Measurements from ENCODE around the gene TMIGD1.

The TMIGD1 gene

GRCh38 chr17:30333503-30334360 is at the start of gene TMIGD1:
TMIGD1 (minus strand) TSS chr17:30334057; CDS start chr17:30332133, 1,924 bp downstream.
- DNase-seq, result no peak

GRCh38 chr17:30382345-30382744 is 48.5 kb upstream of the TMIGD1 start:
- DNase-seq, result no peak

- DNase-seq, result no peak
Measured at GRCh38 chr17:30381340-30381659, 47.4 kb upstream of the TMIGD1 start.

DNA sequence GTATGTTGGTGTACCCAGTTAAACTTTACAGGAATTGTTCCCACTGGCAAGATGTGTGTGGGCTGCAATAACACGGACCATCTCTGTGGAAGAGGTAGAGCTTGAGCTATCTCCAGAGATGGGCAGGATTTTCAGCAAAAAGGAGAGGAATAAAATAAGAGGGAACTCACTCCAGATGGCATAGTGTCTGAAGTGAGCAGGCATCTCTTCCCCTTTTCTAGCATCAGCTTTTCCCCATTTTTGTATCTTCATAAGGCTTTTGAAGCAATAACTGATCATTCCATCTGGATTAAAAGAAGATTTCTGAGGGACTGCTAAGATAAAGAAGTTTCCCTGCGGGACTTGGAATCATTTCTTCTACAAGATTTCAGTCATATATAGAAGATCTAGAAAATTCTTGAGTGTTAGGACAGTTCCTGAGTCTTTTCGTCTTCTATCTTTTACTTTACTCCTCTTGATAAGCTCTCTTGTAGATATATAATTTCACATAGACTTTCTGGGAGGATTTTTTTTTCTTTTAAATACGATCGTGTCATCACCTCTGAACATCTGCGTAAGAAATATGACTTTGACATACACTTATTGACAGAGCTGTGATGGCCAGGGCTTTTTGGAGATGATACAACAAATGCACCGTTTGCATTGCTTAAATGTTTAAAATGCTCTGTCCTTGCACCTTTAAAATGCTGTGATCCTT is 46.9 kb upstream of the TMIGD1 start:
- DNase-seq, result no peak

- no peak for DNase-seq
Measured at GRCh38 chr17:30379903-30380381, 46.1 kb upstream of the TMIGD1 start.

DNA sequence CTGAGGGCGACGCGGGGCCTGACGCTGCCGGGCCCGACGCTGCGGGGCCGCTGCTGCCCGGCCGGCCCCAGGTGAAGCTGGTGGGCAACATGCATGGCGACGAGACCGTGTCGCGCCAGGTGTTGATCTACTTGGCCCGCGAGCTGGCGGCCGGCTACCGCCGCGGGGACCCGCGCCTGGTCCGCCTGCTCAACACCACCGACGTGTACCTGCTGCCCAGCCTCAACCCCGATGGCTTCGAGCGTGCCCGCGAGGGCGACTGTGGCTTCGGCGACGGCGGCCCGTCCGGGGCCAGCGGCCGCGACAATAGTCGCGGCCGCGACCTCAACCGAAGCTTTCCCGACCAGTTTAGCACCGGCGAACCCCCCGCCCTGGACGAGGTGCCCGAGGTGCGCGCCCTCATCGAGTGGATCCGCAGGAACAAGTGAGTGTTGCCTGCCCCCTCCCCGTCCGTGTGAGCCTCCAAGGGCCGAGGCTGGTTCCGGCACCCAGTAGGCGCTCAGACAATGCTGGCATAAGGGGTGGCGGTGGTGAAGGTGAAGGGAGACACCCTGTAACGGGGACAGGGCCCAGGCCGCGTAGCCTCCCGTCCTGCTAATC is 45.5 kb upstream of the TMIGD1 start:
- DNase-seq, result peak; percentile 30 to 43

DNA sequence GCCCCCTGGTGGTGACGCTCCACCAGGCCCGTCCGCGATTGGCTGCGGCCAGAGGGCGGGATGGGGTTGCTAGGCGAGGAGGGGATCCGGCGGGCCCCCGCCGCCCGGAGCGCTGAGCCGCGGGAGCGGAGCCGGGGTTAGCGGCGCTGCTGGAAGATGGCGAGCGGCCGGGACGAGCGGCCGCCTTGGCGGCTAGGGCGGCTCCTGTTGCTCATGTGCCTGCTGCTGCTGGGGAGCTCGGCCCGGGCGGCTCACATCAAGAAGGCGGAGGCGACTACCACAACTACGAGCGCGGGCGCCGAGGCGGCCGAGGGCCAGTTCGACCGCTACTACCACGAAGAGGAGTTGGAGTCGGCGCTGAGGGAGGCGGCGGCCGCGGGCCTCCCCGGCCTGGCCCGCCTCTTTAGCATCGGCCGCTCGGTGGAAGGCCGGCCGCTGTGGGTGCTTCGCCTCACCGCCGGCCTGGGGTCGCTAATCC is 45.0 kb upstream of the TMIGD1 start, which contains the start of gene CPD:
CPD (plus strand) TSS at position 103 of the 478 bp plus-strand sequence; CDS start at position 157, 54 bp downstream.
- peak; percentile 98 for DNase-seq

GRCh38 chr17:30378241-30378824 is 44.5 kb upstream of the TMIGD1 start:
- DNase-seq, result peak; percentile 57 to 60

GRCh38 chr17:30377574-30378240 is 43.9 kb upstream of the TMIGD1 start:
- DNase-seq, result no peak

DNA sequence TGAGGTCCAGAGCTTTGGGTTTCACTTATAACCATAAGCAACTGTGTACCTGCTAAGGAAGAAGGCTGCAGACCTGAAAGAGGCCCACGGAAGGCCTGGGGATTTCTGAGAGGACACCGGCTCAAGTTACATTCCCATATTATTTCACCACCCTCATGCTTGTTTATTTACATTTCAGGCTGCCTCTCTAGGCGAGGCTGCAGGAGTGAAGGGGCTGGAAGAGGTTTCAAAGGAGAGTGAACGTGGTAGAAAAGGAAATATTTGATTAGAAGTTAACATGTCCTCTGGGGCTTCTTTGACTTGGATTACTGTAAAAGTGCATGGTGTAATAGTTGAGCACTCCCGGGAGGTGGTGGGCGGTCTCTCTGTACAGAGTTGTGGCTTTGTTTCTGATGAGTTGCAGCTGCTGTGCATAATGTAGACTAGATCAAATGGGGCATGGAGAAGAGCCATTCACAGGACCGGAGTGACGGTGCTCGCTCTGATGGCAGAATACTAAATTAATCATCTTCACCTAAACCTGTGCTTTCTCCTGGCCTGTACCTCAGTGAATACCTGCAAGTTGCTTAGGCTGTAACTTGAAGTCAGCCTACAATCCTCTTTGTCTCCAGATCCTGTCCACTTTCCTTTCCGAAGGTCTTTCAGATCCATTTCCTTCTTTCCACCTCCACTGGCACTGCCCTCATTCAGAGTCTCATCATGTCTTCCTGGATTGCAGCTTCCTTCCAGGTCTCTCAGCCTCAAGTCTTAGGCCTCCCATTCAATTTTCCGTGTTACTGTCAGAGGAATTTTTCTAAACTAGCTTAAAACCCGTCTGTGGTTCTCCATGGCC is 43.0 kb upstream of the TMIGD1 start:
- DNase-seq, result peak; percentile 60 to 68

- DNase-seq, result no peak
Measured at GRCh38 chr17:30375661-30376060, 41.8 kb upstream of the TMIGD1 start.

- DNase-seq, result peak in 1 of 2 donors; percentile 56
Measured at GRCh38 chr17:30372755-30373154, 38.9 kb upstream of the TMIGD1 start.

GRCh38 chr17:30369995-30370394 is 36.1 kb upstream of the TMIGD1 start:
- DNase-seq, result no peak

GRCh38 chr17:30368912-30369720 is 35.3 kb upstream of the TMIGD1 start:
- DNase-seq, result no peak

- DNase-seq, result no peak
Measured at GRCh38 chr17:30366536-30366935, 32.7 kb upstream of the TMIGD1 start.

DNA sequence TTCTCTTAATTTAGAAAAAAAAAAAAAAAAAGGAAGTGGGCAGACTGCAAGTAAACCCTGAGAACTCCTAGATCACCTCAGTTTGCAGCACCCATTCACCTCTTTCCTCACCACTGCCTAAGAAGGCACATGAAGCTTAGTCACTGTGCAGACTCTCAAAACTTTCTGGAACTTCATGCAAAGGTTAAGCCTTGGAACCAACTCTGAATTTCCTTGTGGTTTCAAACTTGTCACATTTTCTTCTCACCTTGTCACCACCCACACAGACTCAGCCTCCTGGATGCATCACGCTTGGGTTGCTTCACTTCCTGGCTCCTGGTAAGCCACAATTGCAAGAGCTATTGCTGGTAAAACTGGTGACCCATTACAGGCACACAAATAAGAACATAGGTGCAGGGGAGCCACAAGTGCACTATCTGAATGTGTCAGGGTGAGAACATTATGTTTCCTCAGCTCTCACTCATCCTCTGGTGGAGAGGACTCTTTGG is 29.9 kb upstream of the TMIGD1 start:
- DNase-seq, result peak; percentile 78 to 84

DNA sequence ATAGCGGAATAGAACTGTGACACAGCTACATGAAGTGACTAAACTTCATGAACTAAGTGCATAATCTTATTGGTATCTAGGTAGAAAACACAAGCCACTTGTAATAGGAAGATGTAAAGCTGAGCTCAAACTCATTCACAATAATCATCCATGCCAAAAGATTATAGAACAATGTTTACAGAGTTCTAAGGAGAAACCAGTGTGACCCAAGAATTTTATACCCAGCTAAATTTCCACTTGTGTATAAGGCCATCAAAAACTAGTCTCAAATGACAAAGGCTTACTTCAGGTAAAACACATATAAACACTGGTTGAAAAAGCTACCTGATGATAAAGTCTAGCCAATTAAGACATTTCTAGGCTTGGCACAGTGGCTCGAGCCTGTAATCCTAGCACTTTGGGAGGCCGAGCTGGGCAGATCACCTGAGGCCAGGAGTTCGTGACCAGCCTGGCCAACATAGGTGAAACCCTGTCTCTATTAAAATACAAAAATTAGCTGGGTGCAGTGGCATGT is 28.0 kb upstream of the TMIGD1 start:
- no peak for DNase-seq

DNA sequence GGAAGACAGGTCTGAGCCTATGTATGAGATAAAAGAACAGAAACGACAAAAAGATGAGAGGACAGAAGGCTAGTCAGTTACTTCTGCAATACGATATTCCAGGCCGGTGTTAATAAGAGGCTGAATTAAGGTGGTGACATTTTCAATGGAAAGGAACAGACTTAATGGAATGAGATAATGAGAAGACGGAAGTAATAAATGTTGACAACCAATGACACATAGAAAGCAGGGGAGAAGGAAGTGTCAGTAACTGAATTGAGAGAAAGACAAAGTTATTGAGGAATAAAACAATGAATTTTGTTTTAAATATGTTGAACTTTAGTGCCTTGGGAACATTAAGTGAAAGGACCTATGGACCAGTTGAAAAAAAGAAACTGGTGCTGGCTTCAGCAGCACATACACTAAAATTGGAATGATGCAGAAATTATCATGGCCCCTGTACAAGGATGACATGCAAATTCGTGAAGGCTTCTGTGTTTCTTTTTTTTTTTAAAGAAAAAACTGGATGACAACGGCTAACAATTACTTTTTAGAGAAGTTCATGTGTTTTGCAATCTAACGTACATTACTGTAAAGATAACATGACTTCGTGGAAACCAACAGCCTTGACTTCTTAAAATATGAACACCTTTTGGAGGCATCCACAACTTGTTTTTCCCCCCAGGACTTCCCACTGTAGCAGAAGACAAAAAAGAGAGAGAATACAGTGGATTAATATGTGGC is 26.4 kb upstream of the TMIGD1 start:
- no peak for DNase-seq

DNA sequence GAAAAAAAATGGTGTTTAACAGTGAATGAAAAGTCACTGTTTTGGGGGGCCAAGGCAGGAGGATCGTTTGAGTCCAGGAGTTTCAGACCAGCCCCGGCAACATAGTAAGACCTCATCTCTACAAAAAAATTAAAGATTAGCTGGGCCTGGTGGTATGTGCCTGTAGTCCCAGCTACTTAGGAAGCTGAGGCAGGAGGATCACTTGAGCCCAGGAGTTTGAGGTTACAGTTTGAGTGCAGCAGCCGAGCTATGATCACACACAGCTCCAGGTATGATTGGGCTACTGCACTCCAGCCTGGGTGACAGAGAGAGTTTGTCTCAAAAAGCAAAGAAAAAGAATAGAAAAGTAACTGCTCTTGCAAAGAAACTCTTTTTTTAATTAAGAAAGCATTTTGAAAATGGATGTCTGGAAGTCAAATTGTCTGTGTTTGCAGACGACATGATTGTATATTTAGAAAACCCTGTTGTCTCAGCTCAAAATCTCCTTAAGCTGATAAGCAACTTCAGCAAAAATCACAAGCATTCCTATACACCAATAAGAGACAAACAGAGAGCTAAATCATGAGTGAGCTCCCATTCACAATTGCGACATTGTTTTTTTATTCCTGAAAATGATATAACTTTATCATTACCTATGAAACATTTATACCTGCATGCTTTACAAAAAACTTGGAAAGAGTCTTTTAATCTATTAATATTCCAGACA is 24.4 kb upstream of the TMIGD1 start:
- no peak for DNase-seq
